ENCODE measurements around the gene CENPU.

The CENPU gene

DNA sequence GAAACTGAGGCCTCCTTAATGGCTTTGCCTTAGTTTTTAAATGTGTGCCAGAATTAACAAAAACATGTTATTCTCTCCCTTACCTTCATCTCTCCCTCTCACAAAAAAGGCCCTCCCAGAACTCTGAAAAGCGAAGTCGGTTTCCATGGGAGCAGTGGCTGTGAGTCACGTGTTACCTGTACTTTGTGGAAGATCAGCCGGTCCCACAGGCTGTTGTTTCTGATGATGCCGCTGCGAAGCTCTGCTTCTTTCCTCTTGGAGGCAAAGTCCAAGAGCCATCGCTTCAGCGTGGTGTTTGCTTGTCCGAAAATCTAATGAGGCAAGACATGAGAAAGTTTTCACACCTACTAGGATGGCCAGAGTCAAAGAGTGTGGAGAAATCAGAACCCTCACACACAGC is 32.5 kb upstream of the CENPU start:
- no peaks in the 10 kb centered on the region for H3K36me3 ChIP-seq (ENCODE audit: control insufficient read depth, insufficient read depth, low read length)
- H3K27ac ChIP-seq (ENCODE audit: low read depth, low read length, severe bottlenecking): no peak overlapping the region
- H3K4me3 ChIP-seq (ENCODE audit: extremely low read depth, insufficient read depth, low read length, poor library complexity, severe bottlenecking): no peak overlapping the region
- 91% methylated on average over 7 to 9 of the region's 9 CpGs for WGBS, 2 experiments (ENCODE audit: insufficient coverage in 2 of 2)
- no peaks in the 10 kb centered on the region for H3K9me3 ChIP-seq (ENCODE audit: control insufficient read depth, low read length)
- no peaks in the 10 kb centered on the region for H3K4me1 ChIP-seq (ENCODE audit: control insufficient read depth, insufficient read depth, low read length, poor library complexity, severe bottlenecking)

GRCh38 chr4:184765473-184766340 is 31.8 kb upstream of the CENPU start:
- WGBS, 2 experiments (ENCODE audit: insufficient coverage in 2 of 2): 80 to 87% methylated on average over 9 to 15 of the region's 21 CpGs
- Histone ChIP-seq H3K27ac (ENCODE audit: low read depth, low read length, severe bottlenecking) (no peak overlapping the region), H3K4me3 (ENCODE audit: extremely low read depth, insufficient read depth, low read length, poor library complexity, severe bottlenecking) (no peak overlapping the region), H3K4me1 (ENCODE audit: control insufficient read depth, insufficient read depth, low read length, poor library complexity, severe bottlenecking) (no peaks in the 10 kb centered on the region), H3K9me3 (ENCODE audit: control insufficient read depth, low read length) (no peaks in the 10 kb centered on the region), H3K36me3 (ENCODE audit: control insufficient read depth, insufficient read depth, low read length) (no peaks in the 10 kb centered on the region)

DNA sequence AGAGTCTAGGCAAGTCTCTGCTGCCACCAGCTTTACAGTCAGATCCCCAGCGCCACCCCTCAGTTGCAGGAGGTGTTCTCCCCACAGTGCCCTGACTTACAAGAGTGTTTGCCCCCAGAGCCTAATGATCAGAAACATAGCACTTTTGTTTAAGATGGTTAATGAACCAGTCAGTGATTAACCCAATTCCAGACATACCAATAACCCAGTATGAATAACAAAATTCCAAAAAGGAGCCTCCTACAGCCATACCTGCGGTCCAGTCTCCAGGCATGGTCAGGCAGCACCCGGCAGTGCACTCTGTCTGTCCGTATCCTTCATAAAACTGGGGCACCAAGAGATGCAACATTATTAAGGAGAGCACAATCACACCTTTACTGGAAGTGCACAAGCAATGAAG is 30.7 kb upstream of the CENPU start:
- no peaks in the 10 kb centered on the region for H3K36me3 ChIP-seq (ENCODE audit: control insufficient read depth, insufficient read depth, low read length)
- no peak overlapping the region for H3K4me3 ChIP-seq (ENCODE audit: extremely low read depth, insufficient read depth, low read length, poor library complexity, severe bottlenecking)
- 91 to 98% methylated on average over 3 to 4 of the region's 4 CpGs for WGBS, 2 experiments (ENCODE audit: insufficient coverage in 2 of 2)

DNA sequence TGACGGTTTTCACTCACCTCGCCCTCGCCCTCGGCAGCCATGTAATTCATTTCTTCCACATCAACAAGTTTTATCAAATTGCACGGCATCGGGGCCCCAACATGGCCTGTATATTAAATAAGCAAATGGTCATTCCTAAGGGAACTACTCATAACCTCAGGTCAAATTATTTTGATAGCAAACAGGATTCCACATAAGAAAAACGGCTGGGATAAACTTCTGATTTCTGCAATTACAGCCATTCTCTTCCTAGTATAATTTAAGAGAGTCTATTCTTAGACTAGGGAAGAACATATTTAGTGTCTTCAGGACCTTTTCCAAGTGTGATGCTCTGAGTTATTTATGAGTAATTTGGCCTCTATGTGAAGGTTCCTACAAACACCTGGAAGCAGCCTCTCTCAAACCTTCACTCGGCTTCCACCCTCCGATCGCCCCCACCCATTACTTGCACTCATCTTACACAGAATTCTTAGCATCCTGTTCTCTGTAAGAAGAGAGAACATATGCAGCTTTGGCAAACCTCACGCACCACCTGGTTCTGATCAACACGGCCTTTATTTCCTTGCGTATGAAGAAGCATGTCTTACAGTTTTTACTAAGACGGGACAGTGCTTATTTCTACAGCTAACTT is 29.4 kb upstream of the CENPU start:
- H3K9me3 ChIP-seq (ENCODE audit: control insufficient read depth, low read length): no peaks in the 10 kb centered on the region
- no peaks in the 10 kb centered on the region for H3K4me1 ChIP-seq (ENCODE audit: control insufficient read depth, insufficient read depth, low read length, poor library complexity, severe bottlenecking)
- no peaks in the 10 kb centered on the region for H3K36me3 ChIP-seq (ENCODE audit: control insufficient read depth, insufficient read depth, low read length)
- no peak overlapping the region for H3K4me3 ChIP-seq (ENCODE audit: extremely low read depth, insufficient read depth, low read length, poor library complexity, severe bottlenecking)
- no peak overlapping the region for H3K27ac ChIP-seq (ENCODE audit: low read depth, low read length, severe bottlenecking)
- WGBS, 2 experiments (ENCODE audit: insufficient coverage in 2 of 2): 87 to 95% methylated on average over 7 to 10 of the region's 14 CpGs

More for the DNA sequence above, 30.7 kb upstream of the CENPU start:
- H3K4me1 ChIP-seq (ENCODE audit: control insufficient read depth, insufficient read depth, low read length, poor library complexity, severe bottlenecking): no peaks in the 10 kb centered on the region
- no peak overlapping the region for H3K27ac ChIP-seq (ENCODE audit: low read depth, low read length, severe bottlenecking)
- no peaks in the 10 kb centered on the region for H3K9me3 ChIP-seq (ENCODE audit: control insufficient read depth, low read length)

DNA sequence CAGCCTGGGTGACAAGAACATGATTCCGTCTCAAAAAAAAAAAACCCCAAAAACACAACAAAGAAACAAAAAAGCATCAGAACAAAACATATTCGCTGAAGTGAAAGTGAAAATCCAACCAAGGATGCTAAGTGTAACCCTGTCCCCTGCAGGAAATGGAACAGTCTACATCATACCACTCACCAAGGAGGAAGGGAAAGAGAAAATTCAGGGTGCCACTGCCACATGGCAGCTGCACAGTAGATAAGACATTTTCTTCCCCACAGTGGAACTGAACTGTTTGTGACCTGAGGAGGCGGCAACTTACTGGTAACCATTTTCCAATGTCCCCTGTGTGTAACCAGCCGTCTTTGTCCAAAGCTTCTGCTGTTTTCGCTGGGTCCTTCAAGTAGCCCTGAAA is 28.2 kb upstream of the CENPU start:
- no peak overlapping the region for H3K4me3 ChIP-seq (ENCODE audit: extremely low read depth, insufficient read depth, low read length, poor library complexity, severe bottlenecking)
- 90 to 100% methylated on average over 2 of the region's 5 CpGs for WGBS, 2 experiments (ENCODE audit: insufficient coverage in 2 of 2)
- H3K4me1 ChIP-seq (ENCODE audit: control insufficient read depth, insufficient read depth, low read length, poor library complexity, severe bottlenecking): no peaks in the 10 kb centered on the region
- no peak overlapping the region for H3K27ac ChIP-seq (ENCODE audit: low read depth, low read length, severe bottlenecking)
- H3K36me3 ChIP-seq (ENCODE audit: control insufficient read depth, insufficient read depth, low read length): no peaks in the 10 kb centered on the region
- no peaks in the 10 kb centered on the region for H3K9me3 ChIP-seq (ENCODE audit: control insufficient read depth, low read length)

DNA sequence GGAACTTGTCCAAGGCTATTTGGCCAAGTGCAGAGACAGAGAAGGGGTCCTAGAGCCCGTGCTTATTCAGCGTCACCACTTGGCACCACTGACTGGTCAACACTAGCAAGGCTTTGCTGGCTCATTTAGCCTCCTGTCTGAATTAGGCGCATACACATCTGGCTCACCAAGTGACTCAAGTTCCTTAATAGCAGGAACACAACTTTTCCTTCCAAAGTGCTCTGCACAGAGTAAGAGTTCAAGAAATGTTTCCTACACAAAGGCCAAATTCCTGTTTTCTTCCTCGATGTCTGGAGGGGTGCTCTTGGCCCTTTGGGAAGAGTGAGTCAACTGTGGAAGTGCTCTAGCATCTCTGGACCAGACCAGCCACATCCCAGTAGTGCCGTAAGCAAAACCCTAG is 26.8 kb upstream of the CENPU start:
- H3K27ac ChIP-seq (ENCODE audit: low read depth, low read length, severe bottlenecking): no peak overlapping the region
- no peaks in the 10 kb centered on the region for H3K4me1 ChIP-seq (ENCODE audit: control insufficient read depth, insufficient read depth, low read length, poor library complexity, severe bottlenecking)
- no peaks in the 10 kb centered on the region for H3K9me3 ChIP-seq (ENCODE audit: control insufficient read depth, low read length)
- H3K36me3 ChIP-seq (ENCODE audit: control insufficient read depth, insufficient read depth, low read length): no peaks in the 10 kb centered on the region
- WGBS, 2 experiments (ENCODE audit: insufficient coverage in 2 of 2): 88 to 94% methylated on average over 5 of the region's 5 CpGs
- no peak overlapping the region for H3K4me3 ChIP-seq (ENCODE audit: extremely low read depth, insufficient read depth, low read length, poor library complexity, severe bottlenecking)

DNA sequence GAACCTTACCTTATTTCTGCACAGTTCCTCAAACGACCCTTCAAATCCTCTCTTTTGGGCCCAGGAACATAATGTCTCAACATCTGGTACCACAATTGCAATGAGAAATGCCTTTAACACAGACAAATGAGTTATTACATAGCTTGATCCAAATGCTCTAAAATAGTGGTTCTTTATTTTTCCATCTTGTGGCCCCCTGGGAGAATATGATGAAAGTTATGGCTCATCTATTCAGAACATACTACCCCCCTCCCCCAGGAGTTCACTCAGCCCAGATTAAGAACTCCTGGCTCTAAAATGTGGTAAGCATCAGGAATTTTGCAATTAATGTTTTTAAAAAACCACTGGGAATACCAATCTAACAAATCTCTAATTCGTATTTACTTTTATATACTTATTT is 23.9 kb upstream of the CENPU start:
- Histone ChIP-seq H3K36me3 (ENCODE audit: control insufficient read depth, insufficient read depth, low read length) (no peaks in the 10 kb centered on the region), H3K27ac (ENCODE audit: low read depth, low read length, severe bottlenecking) (no peak overlapping the region), H3K9me3 (ENCODE audit: control insufficient read depth, low read length) (no peaks in the 10 kb centered on the region), H3K4me1 (ENCODE audit: control insufficient read depth, insufficient read depth, low read length, poor library complexity, severe bottlenecking) (no peaks in the 10 kb centered on the region), H3K4me3 (ENCODE audit: extremely low read depth, insufficient read depth, low read length, poor library complexity, severe bottlenecking) (no peak overlapping the region)
- WGBS, 2 experiments (ENCODE audit: insufficient coverage in 2 of 2): 86 to 88% methylated on average over 1 of the region's 2 CpGs

GRCh38 chr4:184756399-184756798 is 22.5 kb upstream of the CENPU start:
- 87 to 89% methylated on average over 3 to 5 of the region's 6 CpGs for WGBS, 2 experiments (ENCODE audit: insufficient coverage in 2 of 2)
- no peak overlapping the region for H3K27ac ChIP-seq (ENCODE audit: low read depth, low read length, severe bottlenecking)
- no peaks in the 10 kb centered on the region for H3K36me3 ChIP-seq (ENCODE audit: control insufficient read depth, insufficient read depth, low read length)
- H3K9me3 ChIP-seq (ENCODE audit: control insufficient read depth, low read length): no peaks in the 10 kb centered on the region
- no peak overlapping the region for H3K4me3 ChIP-seq (ENCODE audit: extremely low read depth, insufficient read depth, low read length, poor library complexity, severe bottlenecking)
- peaks cover 3% of the 10 kb centered on the region for H3K4me1 ChIP-seq (ENCODE audit: control insufficient read depth, insufficient read depth, low read length, poor library complexity, severe bottlenecking)

DNA sequence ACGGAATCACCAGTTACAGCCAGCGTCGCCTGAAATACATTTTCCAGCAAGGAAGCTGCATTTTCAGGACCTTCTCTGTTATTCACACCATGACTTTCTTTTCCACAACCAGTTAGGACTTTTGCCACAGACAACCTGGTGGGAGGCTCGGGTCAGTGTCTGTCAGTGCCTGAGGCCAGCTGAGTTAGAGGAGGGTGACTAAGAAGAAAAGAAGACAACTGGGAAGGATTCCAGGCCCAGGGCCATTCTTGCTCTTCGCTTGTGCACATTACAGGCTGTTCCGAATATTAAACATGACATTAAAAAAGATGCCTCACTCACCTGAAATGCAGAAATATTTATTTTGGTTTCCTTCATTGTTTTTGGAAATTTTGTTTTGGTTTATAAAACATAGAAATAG is 21.4 kb upstream of the CENPU start:
- Histone ChIP-seq H3K4me1 (ENCODE audit: control insufficient read depth, insufficient read depth, low read length, poor library complexity, severe bottlenecking) (peaks cover 8% of the 10 kb centered on the region), H3K9me3 (ENCODE audit: control insufficient read depth, low read length) (no peaks in the 10 kb centered on the region), H3K4me3 (ENCODE audit: extremely low read depth, insufficient read depth, low read length, poor library complexity, severe bottlenecking) (no peak overlapping the region), H3K27ac (ENCODE audit: low read depth, low read length, severe bottlenecking) (no peak overlapping the region), H3K36me3 (ENCODE audit: control insufficient read depth, insufficient read depth, low read length) (no peaks in the 10 kb centered on the region)
- WGBS, 2 experiments (ENCODE audit: insufficient coverage in 2 of 2): 83 to 93% methylated on average over 3 of the region's 6 CpGs

GRCh38 chr4:184752496-184753275 is 18.8 kb upstream of the CENPU start:
- Histone ChIP-seq H3K27ac (ENCODE audit: low read depth, low read length, severe bottlenecking) (no peak overlapping the region), H3K36me3 (ENCODE audit: control insufficient read depth, insufficient read depth, low read length) (no peaks in the 10 kb centered on the region), H3K9me3 (ENCODE audit: control insufficient read depth, low read length) (no peaks in the 10 kb centered on the region), H3K4me1 (ENCODE audit: control insufficient read depth, insufficient read depth, low read length, poor library complexity, severe bottlenecking) (peaks cover 8% of the 10 kb centered on the region), H3K4me3 (ENCODE audit: extremely low read depth, insufficient read depth, low read length, poor library complexity, severe bottlenecking) (no peak overlapping the region)
- 88 to 98% methylated on average over 3 to 4 of the region's 9 CpGs for WGBS, 2 experiments (ENCODE audit: insufficient coverage in 2 of 2)

Measured in mesodermal cell (in vitro differentiated cells).